ENCODE results near the gene NUDT16. TPM values are rescaled to one million over a fixed set of nuclear protein-coding genes. Genes with fewer than 3 reads are reported as not detected.

Gene NUDT16
- total RNA-seq, 2 experiments from 2014 or later: 4.7 to 5.7 TPM

- ATAC-seq (ENCODE audit: poor library complexity) (no peak), DNase-seq (no peak)
- Histone ChIP-seq H3K27ac (ENCODE audit: low read depth in 1 of 2, low read length in 2 of 2) (no peak overlapping the region), H3K27me3 (ENCODE audit: control insufficient read depth in 1 of 2, insufficient read depth in 2 of 2, low read length in 2 of 2) (no peaks in the 10 kb centered on the region), H3K4me1 (ENCODE audit: insufficient read depth, low read length) (no peaks in the 10 kb centered on the region), H3K36me3 (ENCODE audit: insufficient read depth, low read length) (no peaks in the 10 kb centered on the region), H3K9me3 (ENCODE audit: control insufficient read depth in 1 of 2, insufficient read depth in 1 of 2, low read length in 2 of 2) (no peaks in the 10 kb centered on the region), H3K4me3 (ENCODE audit: low read length) (no peak overlapping the region)
- H3K4me3 Mint-ChIP-seq: no peak overlapping the region
- CTCF ChIA-PET: no interaction called here
- no peaks in the 10 kb centered on the region for H3K36me3 Mint-ChIP-seq (ENCODE audit: low read depth)
- H3K4me1 Mint-ChIP-seq (ENCODE audit: low read depth): no peaks in the 10 kb centered on the region
- H3K9me3 Mint-ChIP-seq: no peaks in the 10 kb centered on the region
- TF ChIP-seq CTCF (IDR thresholded peaks at IDR 0.05): no peak
- H3K27ac Mint-ChIP-seq: no peak overlapping the region
- POLR2A ChIA-PET: no interaction called here
- peaks cover 18% of the 10 kb centered on the region for H3K27me3 Mint-ChIP-seq
- intact Hi-C loops (cut with DNase I, micrococcal nuclease): no loop called here
Observed at GRCh38 chr3:131401978-131402377, 20.4 kb downstream of the NUDT16 start.

GRCh38 chr3:131402391-131403039 is 20.9 kb downstream of the NUDT16 start:
- Histone ChIP-seq H3K4me1 (ENCODE audit: insufficient read depth, low read length) (no peaks in the 10 kb centered on the region), H3K27me3 (ENCODE audit: control insufficient read depth in 1 of 2, insufficient read depth in 2 of 2, low read length in 2 of 2) (no peaks in the 10 kb centered on the region), H3K4me3 (ENCODE audit: low read length) (no peak overlapping the region), H3K9me3 (ENCODE audit: control insufficient read depth in 1 of 2, insufficient read depth in 1 of 2, low read length in 2 of 2) (no peaks in the 10 kb centered on the region), H3K36me3 (ENCODE audit: insufficient read depth, low read length) (no peaks in the 10 kb centered on the region), H3K27ac (ENCODE audit: low read depth in 1 of 2, low read length in 2 of 2) (no peak overlapping the region)
- no peak for TF ChIP-seq CTCF (IDR thresholded peaks at IDR 0.05)
- H3K27me3 Mint-ChIP-seq: peaks cover 20% of the 10 kb centered on the region
- no peaks in the 10 kb centered on the region for H3K36me3 Mint-ChIP-seq (ENCODE audit: low read depth)
- ATAC-seq (ENCODE audit: poor library complexity) (no peak), DNase-seq (no peak)
- ChIA-PET POLR2A (no interaction called here), CTCF (no interaction called here)
- H3K9me3 Mint-ChIP-seq: no peaks in the 10 kb centered on the region
- no peaks in the 10 kb centered on the region for H3K4me1 Mint-ChIP-seq (ENCODE audit: low read depth)
- H3K27ac Mint-ChIP-seq: no peak overlapping the region
- intact Hi-C loops (cut with DNase I, micrococcal nuclease): no loop called here
- no peak overlapping the region for H3K4me3 Mint-ChIP-seq

- H3K27ac ChIP-seq (ENCODE audit: low read depth in 1 of 2, low read length in 2 of 2): no peak overlapping the region
- CTCF ChIA-PET: no interaction called here
- DNase-seq (no peak), ATAC-seq (ENCODE audit: poor library complexity) (no peak)
- no peaks in the 10 kb centered on the region for H3K36me3 ChIP-seq (ENCODE audit: insufficient read depth, low read length)
- Mint-ChIP-seq H3K36me3 (ENCODE audit: low read depth) (no peaks in the 10 kb centered on the region), H3K4me1 (ENCODE audit: low read depth) (no peaks in the 10 kb centered on the region), H3K9me3 (no peaks in the 10 kb centered on the region), H3K4me3 (no peak overlapping the region), H3K27me3 (peaks cover 21% of the 10 kb centered on the region), H3K27ac (no peak overlapping the region)
- POLR2A ChIA-PET: no interaction called here
- intact Hi-C loops (cut with DNase I, micrococcal nuclease): no loop called here
- no peaks in the 10 kb centered on the region for H3K4me1 ChIP-seq (ENCODE audit: insufficient read depth, low read length)
- H3K4me3 ChIP-seq (ENCODE audit: low read length): no peak overlapping the region
- TF ChIP-seq CTCF (IDR thresholded peaks at IDR 0.05): no peak
- H3K27me3 ChIP-seq (ENCODE audit: control insufficient read depth in 1 of 2, insufficient read depth in 2 of 2, low read length in 2 of 2): no peaks in the 10 kb centered on the region
- H3K9me3 ChIP-seq (ENCODE audit: control insufficient read depth in 1 of 2, insufficient read depth in 1 of 2, low read length in 2 of 2): no peaks in the 10 kb centered on the region
Observed at GRCh38 chr3:131403216-131403895, 21.8 kb downstream of the NUDT16 start.
